Esophagus muscularis mucosa (tissue), 3 donors: ENCODE results near the gene DIPK1A.

ENCODE experiments used
- CTCF ChIP-seq, 3 experiments: fragments of 200-600 bp in 2 of 3; fragments of 450-650 bp in 1 of 3; sonication (generic) in 2 of 3; IDR thresholded peaks; one replicate each; pipeline ENCODE4 v1.5.1; 2017 to 2019; ENCODE audit warnings: antibody characterized with exemption in 3 of 3, mild to moderate bottlenecking in 2 of 3, moderate library complexity in 1 of 3
- POLR2A ChIP-seq: fragments of 450-650 bp; IDR thresholded peaks from one replicate; pipeline ENCODE4 v1.6.1; 2017; ENCODE audit warnings: antibody characterized with exemption, moderate library complexity, mild to moderate bottlenecking, low read depth

GRCh38 chr1:92929461-92929860 is 31.8 kb downstream of the DIPK1A start:
- TF ChIP-seq CTCF (IDR thresholded peaks at IDR 0.05) = no peak
- TF ChIP-seq POLR2A = no peak
